ENCODE results near the gene CCDC192. TPM values are rescaled to one million over a fixed set of nuclear protein-coding genes. Genes with fewer than 3 reads are reported as not detected.

The CCDC192 gene
- total RNA-seq, 2 donors from 2014 or later, result not detected

GRCh38 chr5:127799293-127799905 is 96.2 kb downstream of the CCDC192 start:
- ATAC-seq (no peak), DNase-seq (no peak)
- intact Hi-C loops (cut with DNase I, micrococcal nuclease), result no loop called here

- intact Hi-C loops (cut with DNase I, micrococcal nuclease), result no loop called here
- peak; percentile 60 for ATAC-seq
- no peak for DNase-seq
These were observed 98.7 kb downstream of the CCDC192 start for GRCh38 chr5:127801751-127802476.

GRCh38 chr5:127802477-127802865 is 99.3 kb downstream of the CCDC192 start:
- intact Hi-C loops (cut with DNase I, micrococcal nuclease), result no loop called here
- ATAC-seq (no peak), DNase-seq (no peak)

GRCh38 chr5:127804886-127805426 is 101.8 kb downstream of the CCDC192 start:
- no peak for ATAC-seq
- intact Hi-C loops (cut with DNase I, micrococcal nuclease), result no loop called here
- no peak for DNase-seq

DNA sequence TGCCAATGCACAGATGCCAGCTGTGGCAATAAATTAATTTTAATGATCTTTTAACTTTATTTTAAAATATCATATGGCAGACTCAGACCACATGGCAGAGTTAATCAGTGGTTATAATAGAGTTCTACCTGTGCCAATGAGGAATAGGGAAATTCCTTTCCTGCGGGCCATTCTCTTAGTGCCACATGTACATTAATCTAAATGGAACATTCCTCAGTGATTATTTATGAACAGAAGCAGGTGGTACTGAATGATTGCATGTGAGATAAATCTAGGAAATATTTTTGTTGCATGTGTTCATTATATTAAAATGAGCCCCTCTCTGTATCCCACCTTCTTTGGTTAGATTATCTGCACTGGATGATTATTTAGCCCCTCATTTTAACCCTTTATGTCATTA is 102.3 kb downstream of the CCDC192 start:
- DNase-seq (no peak), ATAC-seq (no peak)
- intact Hi-C loops (cut with DNase I, micrococcal nuclease), result no loop called here

DNA sequence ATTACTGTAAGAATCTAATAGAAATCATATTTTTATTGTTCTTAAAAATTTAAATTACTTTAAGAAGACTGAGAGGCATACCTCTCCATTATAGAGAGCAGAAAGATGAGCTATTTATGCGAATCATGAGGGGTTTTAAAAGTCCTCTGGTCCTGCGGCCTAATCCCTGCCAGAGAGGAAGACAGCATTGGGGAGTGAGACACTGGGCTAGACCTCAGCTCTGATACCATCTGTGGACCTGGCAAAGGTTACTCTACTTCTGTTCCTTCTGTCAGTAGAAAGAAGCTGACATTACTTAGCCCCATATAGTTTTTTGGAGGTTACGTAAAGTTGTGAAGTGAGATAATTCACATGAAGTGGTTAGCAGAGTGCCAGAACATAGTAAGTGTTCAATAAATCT is 103.6 kb downstream of the CCDC192 start:
- ATAC-seq (no peak), DNase-seq (no peak)
- intact Hi-C loops (cut with DNase I, micrococcal nuclease), result no loop called here

GRCh38 chr5:127809533-127809932 is 106.3 kb downstream of the CCDC192 start:
- ATAC-seq (no peak), DNase-seq (no peak)
- intact Hi-C loops (cut with DNase I, micrococcal nuclease), result no loop called here

DNA sequence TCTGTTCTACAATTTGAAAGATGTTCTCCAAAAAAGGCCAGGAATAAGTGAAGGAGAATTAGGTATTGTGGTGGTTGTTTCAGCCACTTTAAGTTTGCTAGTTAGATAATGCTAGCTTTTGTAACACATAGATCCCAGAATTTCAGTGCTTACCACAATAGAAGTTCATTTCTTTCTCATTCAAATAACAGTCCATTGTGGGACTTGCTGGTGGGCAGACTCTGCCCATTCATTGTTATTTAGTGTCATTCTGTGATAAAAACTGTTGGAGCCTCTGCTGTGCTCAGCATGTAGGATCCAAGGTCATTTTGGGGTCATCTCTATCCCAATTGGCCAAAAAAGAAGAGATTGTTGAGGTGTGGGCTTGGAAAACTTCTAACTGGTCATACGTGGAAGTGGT is 106.8 kb downstream of the CCDC192 start:
- ATAC-seq (no peak), DNase-seq (no peak)
- intact Hi-C loops (cut with DNase I, micrococcal nuclease), result no loop called here

GRCh38 chr5:127810707-127811490 is 107.7 kb downstream of the CCDC192 start:
- no peak for ATAC-seq

DNA sequence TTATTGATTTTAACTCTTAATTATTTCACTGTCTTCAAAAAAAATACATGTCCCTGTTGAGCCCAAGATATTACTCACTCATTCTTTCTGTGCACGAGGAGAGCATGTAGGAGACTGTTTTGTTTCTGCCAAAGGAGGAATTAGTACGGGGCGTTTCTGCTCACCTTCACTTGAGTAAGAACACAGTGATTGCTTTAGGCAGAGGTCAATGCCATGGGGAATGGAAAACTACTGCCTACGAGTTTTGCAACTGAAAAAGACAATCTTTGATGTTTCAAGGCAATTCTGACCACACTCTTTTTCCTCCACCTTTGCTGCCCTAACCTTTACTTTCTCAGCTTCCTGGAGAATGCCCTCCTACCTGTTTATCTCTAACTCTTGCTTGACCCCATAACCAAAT is 109.4 kb downstream of the CCDC192 start:
- DNase-seq, result no peak
- ATAC-seq, result no peak
- intact Hi-C loops (cut with DNase I, micrococcal nuclease), result no loop called here

More at GRCh38 chr5:127810707-127811490, 107.7 kb downstream of the CCDC192 start:
- DNase-seq, result no peak
- intact Hi-C loops (cut with DNase I, micrococcal nuclease), result no loop called here

DNA sequence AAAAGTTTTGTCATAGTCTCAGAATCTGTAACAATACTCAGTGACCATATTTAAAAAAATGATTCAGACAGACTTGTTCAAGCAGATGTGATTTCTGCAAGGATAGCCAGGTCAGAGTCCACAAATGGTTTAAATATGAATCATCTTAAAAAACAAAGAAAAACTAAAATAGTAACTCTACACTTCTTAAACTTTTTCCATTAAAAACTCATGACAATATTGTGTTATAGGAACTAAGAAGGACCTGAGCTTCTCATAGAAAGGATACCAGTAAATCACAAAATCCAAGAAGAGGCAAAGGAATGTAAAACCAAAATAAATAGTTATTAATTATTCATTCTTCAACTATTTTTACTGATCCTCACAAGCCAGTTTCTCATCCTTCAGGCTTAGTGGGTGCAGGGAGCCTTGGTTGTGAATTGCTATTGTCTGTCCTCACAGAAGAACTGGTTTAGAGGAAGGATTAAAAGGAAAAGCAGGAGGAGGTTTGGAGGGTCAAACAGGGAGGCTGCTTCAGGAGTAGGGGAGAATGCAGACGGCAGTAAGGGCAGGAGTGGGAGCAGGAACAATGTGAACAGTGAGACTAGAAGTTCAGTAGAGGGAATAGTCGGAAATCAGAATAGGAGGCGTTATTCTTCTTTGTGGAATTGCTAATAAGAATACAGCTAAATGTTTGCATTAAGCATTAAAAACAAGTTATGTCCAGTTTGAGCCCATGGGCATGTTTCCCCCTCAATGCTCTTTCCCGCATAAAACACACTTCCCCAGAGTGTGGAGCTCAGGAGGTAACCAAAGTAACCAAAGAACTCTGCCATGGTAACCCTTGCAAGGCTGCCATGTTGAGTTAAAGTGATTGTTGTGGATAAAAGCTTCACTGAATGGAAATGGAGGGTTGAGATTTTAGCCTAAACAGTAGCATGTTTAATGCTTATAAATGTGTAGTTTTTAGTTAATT is 110.7 kb downstream of the CCDC192 start:
- intact Hi-C loops (cut with DNase I, micrococcal nuclease), result no loop called here

GRCh38 chr5:127814588-127814973 is 111.4 kb downstream of the CCDC192 start:
- no peak for DNase-seq

More for the DNA sequence above, 110.7 kb downstream of the CCDC192 start:
- ATAC-seq, result no peak
- DNase-seq, result no peak

DNA sequence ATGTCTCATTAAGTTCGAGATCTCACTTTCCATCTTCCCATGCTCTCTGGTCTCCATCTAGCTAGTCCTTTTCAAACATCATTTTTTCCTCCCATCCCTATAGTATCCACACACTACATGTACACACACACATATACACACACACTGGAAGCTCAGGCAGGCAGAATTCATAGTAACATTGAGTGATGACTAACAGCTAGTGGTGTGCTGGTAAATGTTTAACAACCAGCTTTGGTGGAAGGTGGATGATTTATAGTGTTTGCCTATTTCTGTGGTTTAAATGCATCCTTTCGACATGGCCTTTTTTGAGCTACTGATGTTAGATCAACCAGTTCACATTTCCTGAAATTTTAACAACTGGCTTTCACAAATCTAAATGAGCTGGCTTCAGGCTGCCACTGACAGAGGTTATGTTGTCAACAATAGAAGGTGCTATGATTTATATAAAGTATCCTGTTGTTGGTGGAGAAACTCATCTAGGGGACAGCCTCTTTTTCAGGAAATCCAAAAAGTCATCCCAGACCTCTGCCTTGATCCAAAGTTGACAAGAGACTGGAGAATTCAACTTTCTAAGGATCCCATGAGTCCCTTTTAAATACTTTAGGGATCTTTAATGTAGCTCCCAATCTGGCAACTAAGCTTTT is 117.8 kb downstream of the CCDC192 start:
- no peak for DNase-seq
- ATAC-seq, result peak; percentile 95
- intact Hi-C loops (cut with DNase I, micrococcal nuclease), result no loop called here

More at GRCh38 chr5:127814588-127814973, 111.4 kb downstream of the CCDC192 start:
- no peak for ATAC-seq
- intact Hi-C loops (cut with DNase I, micrococcal nuclease), result no loop called here

- ATAC-seq (no peak), DNase-seq (no peak)
- intact Hi-C loops (cut with DNase I, micrococcal nuclease), result no loop called here
These were observed 118.7 kb downstream of the CCDC192 start for GRCh38 chr5:127821896-127822295.

- ATAC-seq, result no peak
- intact Hi-C loops (cut with DNase I, micrococcal nuclease), result no loop called here
These were observed 120.9 kb downstream of the CCDC192 start for GRCh38 chr5:127824126-127824525.

GRCh38 chr5:127826011-127826410 is 122.8 kb downstream of the CCDC192 start:
- ATAC-seq (no peak), DNase-seq (no peak)
- intact Hi-C loops (cut with DNase I, micrococcal nuclease), result no loop called here

More at GRCh38 chr5:127824126-127824525, 120.9 kb downstream of the CCDC192 start:
- no peak for DNase-seq

DNA sequence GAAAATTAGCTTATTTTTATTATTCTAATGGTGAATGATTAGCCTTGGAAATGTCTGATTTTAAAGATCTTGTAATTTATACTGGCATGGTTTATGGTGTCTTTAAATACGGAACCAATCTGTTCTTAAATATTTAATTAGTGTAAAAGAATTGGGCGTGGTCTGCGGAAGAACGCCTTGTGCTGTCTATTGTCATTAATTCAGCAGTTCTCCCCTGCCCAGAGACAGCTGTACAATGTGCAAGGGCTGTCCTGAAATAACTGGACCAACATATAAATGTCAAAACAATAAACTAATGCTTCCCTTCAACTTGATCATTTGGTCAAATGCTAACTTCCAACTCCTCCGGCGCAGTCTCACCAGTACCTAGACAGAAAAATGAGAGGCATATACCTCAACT is 124.3 kb downstream of the CCDC192 start:
- peak; percentile 77 for ATAC-seq
- intact Hi-C loops (cut with DNase I, micrococcal nuclease), result no loop called here
- no peak for DNase-seq

DNA sequence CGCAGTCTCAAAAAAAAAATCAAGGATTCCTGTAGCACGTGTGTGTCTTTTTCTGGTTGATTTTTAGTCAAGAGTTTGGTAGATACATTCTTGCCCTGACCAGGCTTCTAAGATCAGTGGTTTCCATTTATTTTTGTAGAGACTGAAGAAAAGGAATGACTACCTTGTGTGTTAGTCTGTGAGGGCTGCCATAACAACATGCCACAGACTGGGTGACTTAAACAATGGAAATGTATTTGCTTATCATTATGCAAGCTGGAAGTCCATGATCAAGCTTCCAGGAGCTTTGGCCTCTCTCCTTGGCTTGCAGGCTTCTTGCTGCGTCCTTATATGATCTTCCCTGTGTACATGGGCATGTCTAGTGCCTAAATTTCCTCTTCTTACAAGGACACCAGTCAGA is 127.0 kb downstream of the CCDC192 start:
- ATAC-seq (no peak), DNase-seq (no peak)
- intact Hi-C loops (cut with DNase I, micrococcal nuclease), result no loop called here
